MG63 (cell line): ENCODE measurements around the gene ZNF414. TPM values are rescaled to one million over a fixed set of nuclear protein-coding genes. Genes with fewer than 3 reads are reported as not detected.
A peak's percentile ranks its signal among the peaks of the same experiment; 100 is the strongest.

Experiments used
- DNase-seq: peaks from one replicate; pipeline ENCODE4 v3.0.0-alpha.2; 2020
- H3K27me3 ChIP-seq: fragments of 250-450 bp; sonication (Bioruptor Pico); 2 replicates; pipeline ENCODE4 v1.5.1; 2020; ENCODE audit warnings: mild to moderate bottlenecking, moderate library complexity
- H3K36me3 ChIP-seq: fragments of 250-450 bp; sonication (Bioruptor Pico); 2 replicates; pipeline ENCODE4 v1.5.1; 2020; ENCODE audit warnings: mild to moderate bottlenecking, moderate library complexity
- H3K4me3 ChIP-seq: fragments of 250-450 bp; sonication (Bioruptor Pico); 2 replicates; pipeline ENCODE4 v1.5.1; 2020; ENCODE audit warnings: mild to moderate bottlenecking, moderate library complexity
- H3K9me3 ChIP-seq: fragments of 250-450 bp; sonication (Bioruptor Pico); 2 replicates; pipeline ENCODE4 v1.5.1; 2020; ENCODE audit warnings: mild to moderate bottlenecking, moderate library complexity
- total RNA-seq: library from RNA; depleted of rRNA; stranded (reverse); fragments of >200 nt; shearing (Covaris generic); gene quantifications from 2 replicates; pipeline ENCODE4 v1.2.3, GENCODE V29; 2014; ENCODE audit warnings: low replicate concordance

Gene ZNF414
- total RNA-seq, 1 experiment from 2014 or later = 2.0 TPM

- peak; percentile 86 for DNase-seq
These were observed 8.1 kb downstream of the ZNF414 start for GRCh38 chr19:8505680-8506401.

GRCh38 chr19:8504919-8505318 lies 9.0 kb downstream of the ZNF414 start:
- Histone ChIP-seq H3K27me3 (no peaks in the 10 kb centered on the region), H3K9me3 (no peaks in the 10 kb centered on the region), H3K4me3 (no peak overlapping the region), H3K36me3 (no peaks in the 10 kb centered on the region)
- DNase-seq = no peak

More at GRCh38 chr19:8505680-8506401, 8.1 kb downstream of the ZNF414 start:
- Histone ChIP-seq H3K36me3 (no peaks in the 10 kb centered on the region), H3K27me3 (no peaks in the 10 kb centered on the region), H3K4me3 (peak overlapping the region; percentile 58), H3K9me3 (no peaks in the 10 kb centered on the region)

GRCh38 chr19:8504171-8504570 lies 9.8 kb downstream of the ZNF414 start:
- Histone ChIP-seq H3K27me3 (no peaks in the 10 kb centered on the region), H3K4me3 (no peak overlapping the region), H3K36me3 (no peaks in the 10 kb centered on the region), H3K9me3 (no peaks in the 10 kb centered on the region)
- DNase-seq = no peak

- Histone ChIP-seq H3K4me3 (no peak overlapping the region), H3K9me3 (no peaks in the 10 kb centered on the region), H3K27me3 (no peaks in the 10 kb centered on the region), H3K36me3 (no peaks in the 10 kb centered on the region)
- DNase-seq = no peak
These were observed 10.5 kb downstream of the ZNF414 start for GRCh38 chr19:8503510-8503909.

GRCh38 chr19:8501981-8502380 lies 12.0 kb downstream of the ZNF414 start:
- H3K27me3 ChIP-seq = no peaks in the 10 kb centered on the region
- H3K4me3 ChIP-seq = no peak overlapping the region
- H3K36me3 ChIP-seq = no peaks in the 10 kb centered on the region
- DNase-seq = no peak
- no peaks in the 10 kb centered on the region for H3K9me3 ChIP-seq

GRCh38 chr19:8501516-8501915 lies 12.5 kb downstream of the ZNF414 start:
- no peak for DNase-seq
- Histone ChIP-seq H3K9me3 (no peaks in the 10 kb centered on the region), H3K27me3 (no peaks in the 10 kb centered on the region), H3K4me3 (no peak overlapping the region), H3K36me3 (no peaks in the 10 kb centered on the region)

GRCh38 chr19:8500158-8500557 lies 13.8 kb downstream of the ZNF414 start:
- H3K27me3 ChIP-seq = no peaks in the 10 kb centered on the region
- no peaks in the 10 kb centered on the region for H3K36me3 ChIP-seq
- no peaks in the 10 kb centered on the region for H3K9me3 ChIP-seq
- no peak for DNase-seq
- H3K4me3 ChIP-seq = no peak overlapping the region

GRCh38 chr19:8499048-8499833 lies 14.7 kb downstream of the ZNF414 start:
- no peak overlapping the region for H3K4me3 ChIP-seq
- DNase-seq = no peak
- H3K9me3 ChIP-seq = no peaks in the 10 kb centered on the region
- H3K36me3 ChIP-seq = no peaks in the 10 kb centered on the region
- no peaks in the 10 kb centered on the region for H3K27me3 ChIP-seq

GRCh38 chr19:8498295-8498694 lies 15.7 kb downstream of the ZNF414 start:
- Histone ChIP-seq H3K27me3 (no peaks in the 10 kb centered on the region), H3K36me3 (no peaks in the 10 kb centered on the region), H3K4me3 (no peak overlapping the region), H3K9me3 (no peaks in the 10 kb centered on the region)
- DNase-seq = no peak

GRCh38 chr19:8494158-8494557 lies 19.8 kb downstream of the ZNF414 start:
- Histone ChIP-seq H3K4me3 (no peak overlapping the region), H3K9me3 (no peaks in the 10 kb centered on the region), H3K36me3 (peaks cover 13% of the 10 kb centered on the region), H3K27me3 (no peaks in the 10 kb centered on the region)
- DNase-seq = no peak

GRCh38 chr19:8491574-8491973 lies 22.4 kb downstream of the ZNF414 start:
- Histone ChIP-seq H3K27me3 (no peaks in the 10 kb centered on the region), H3K9me3 (no peaks in the 10 kb centered on the region), H3K36me3 (peaks cover 37% of the 10 kb centered on the region), H3K4me3 (no peak overlapping the region)
- DNase-seq = no peak

- no peaks in the 10 kb centered on the region for H3K27me3 ChIP-seq
- H3K4me3 ChIP-seq = no peak overlapping the region
- H3K9me3 ChIP-seq = no peaks in the 10 kb centered on the region
- peaks cover 44% of the 10 kb centered on the region for H3K36me3 ChIP-seq
- no peak for DNase-seq
These were observed 23.1 kb downstream of the ZNF414 start for GRCh38 chr19:8490873-8491272.

- H3K27me3 ChIP-seq = no peaks in the 10 kb centered on the region
- peaks cover 49% of the 10 kb centered on the region for H3K36me3 ChIP-seq
- no peak for DNase-seq
- H3K4me3 ChIP-seq = no peak overlapping the region
- H3K9me3 ChIP-seq = no peaks in the 10 kb centered on the region
These were observed 23.6 kb downstream of the ZNF414 start for GRCh38 chr19:8490395-8490760.

- DNase-seq = no peak
- Histone ChIP-seq H3K27me3 (no peaks in the 10 kb centered on the region), H3K4me3 (no peak overlapping the region), H3K36me3 (peaks cover 55% of the 10 kb centered on the region), H3K9me3 (no peaks in the 10 kb centered on the region)
These were observed 24.2 kb downstream of the ZNF414 start for GRCh38 chr19:8489561-8490394.

- peaks cover 69% of the 10 kb centered on the region for H3K36me3 ChIP-seq
These were observed 25.6 kb downstream of the ZNF414 start for GRCh38 chr19:8488365-8488764.

GRCh38 chr19:8487137-8487851 lies 26.7 kb downstream of the ZNF414 start:
- Histone ChIP-seq H3K36me3 (peaks cover 79% of the 10 kb centered on the region), H3K27me3 (no peaks in the 10 kb centered on the region), H3K4me3 (no peak overlapping the region), H3K9me3 (no peaks in the 10 kb centered on the region)
- DNase-seq = no peak

More at GRCh38 chr19:8488365-8488764, 25.6 kb downstream of the ZNF414 start:
- DNase-seq = no peak
- H3K9me3 ChIP-seq = no peaks in the 10 kb centered on the region
- no peaks in the 10 kb centered on the region for H3K27me3 ChIP-seq
- no peak overlapping the region for H3K4me3 ChIP-seq
